SU-DHL-6 (cell line): ENCODE measurements around the gene PITPNB.

Experiments used
- CTCF ChIP-seq: fragments of 200-600 bp; sonication (generic); IDR thresholded peaks from one replicate; pipeline ENCODE4 v1.5.1; 2017; ENCODE audit warnings: antibody characterized with exemption, mild to moderate bottlenecking, low read length, moderate library complexity; ENCODE audit not compliant: insufficient read depth, poor library complexity, severe bottlenecking
- EZH2phosphoT487 ChIP-seq: fragments of 200-600 bp; sonication (generic), shearing (Covaris generic); conservative IDR thresholded peaks from 2 replicates; pipeline ENCODE4 v1.6.1; 2018; ENCODE audit warnings: mild to moderate bottlenecking, antibody characterized with exemption, low read length, moderate library complexity, mixed read lengths

GRCh38 chr22:27811778-27812177, 107.3 kb downstream of the PITPNB start:
- no peak for TF ChIP-seq EZH2phosphoT487
- TF ChIP-seq CTCF: no peak
